Hematopoietic multipotent progenitor cell treated with erythropoietin and hydrocortisone succinate and interleukin-3 and kit ligand, for 4 days (in vitro differentiated cells): Measurements from ENCODE around the gene HOMER2.
A peak's percentile ranks its signal among the peaks of the same experiment; 100 is the strongest.
"Not testable (repeated sequence)": the region's sequence is repeated elsewhere in the genome, so short reads cannot be mapped to it uniquely, and the experiment has no call there.

Source experiments
- DNase-seq: peaks from one replicate; pipeline ENCODE4 v3.0.0-alpha.2; 2015

Gene HOMER2

DNA sequence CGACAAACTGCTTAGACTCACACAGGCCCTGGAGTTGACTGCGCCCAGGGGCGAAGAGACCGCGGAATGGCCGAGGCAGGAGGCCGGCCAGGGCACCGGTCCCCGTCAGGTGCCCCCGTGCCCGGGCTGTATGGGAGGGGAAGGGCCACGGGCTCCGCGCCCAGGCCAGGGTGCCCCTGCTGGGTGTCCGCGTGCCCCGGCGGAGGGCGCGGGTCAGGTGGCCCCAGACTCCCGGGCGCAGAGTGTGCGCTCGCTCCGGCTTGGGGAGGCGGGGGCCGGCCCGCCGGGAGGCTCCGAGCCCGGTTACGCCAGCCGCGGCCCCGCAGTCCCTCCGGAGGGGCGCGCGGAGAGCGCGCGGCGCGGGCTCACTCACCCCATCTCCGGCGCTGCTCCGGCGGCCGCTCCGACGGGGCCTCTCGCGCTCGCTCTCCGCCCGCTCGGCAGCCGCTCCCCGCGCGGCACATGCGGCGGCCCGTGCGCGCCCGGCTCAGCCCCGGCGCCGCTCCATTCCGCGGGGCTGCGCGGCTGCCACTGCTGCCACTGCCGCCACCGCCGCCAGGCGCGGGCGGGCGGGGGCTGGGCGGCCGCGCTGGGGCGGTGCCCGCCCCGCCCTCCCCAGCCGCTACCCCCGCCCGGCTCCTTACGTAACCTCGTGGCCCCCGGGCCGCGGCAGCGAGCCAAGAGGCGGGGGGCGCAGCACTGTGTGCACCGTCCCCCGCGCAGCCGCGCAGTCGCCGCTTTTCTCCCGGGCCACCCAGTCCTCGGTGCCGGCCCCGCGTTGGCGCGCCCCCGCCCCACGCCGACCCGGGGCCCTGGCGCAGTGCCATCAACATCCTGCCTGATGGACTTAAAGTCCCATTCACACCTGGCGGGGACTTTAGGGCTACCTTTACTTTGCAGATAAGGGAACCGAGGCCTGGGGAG is at the start of gene HOMER2:
Gene HOMER2, minus strand, starts transcription at position 563 of the 924 bp plus-strand sequence. Its CDS starts 185 bp downstream, at position 378.
- DNase-seq: peak; percentile 66

DNA sequence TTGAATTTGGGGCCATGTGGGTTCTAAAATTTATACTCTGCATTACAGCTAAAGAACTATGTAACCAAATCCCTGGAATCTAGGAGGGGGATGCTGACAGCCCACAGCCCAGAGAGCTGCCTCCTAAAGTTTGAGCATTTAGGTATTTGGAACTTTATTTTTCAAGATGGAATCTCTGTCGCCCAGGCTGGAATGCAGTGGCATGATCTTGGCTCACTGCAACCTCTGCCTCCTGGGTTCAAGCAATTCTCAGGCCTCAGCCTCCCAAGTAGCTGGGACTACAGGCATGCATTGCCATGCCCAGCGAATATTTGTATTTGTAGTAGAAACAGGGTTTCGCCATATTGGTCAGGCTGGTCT is 48.1 kb upstream of the HOMER2 start:
- DNase-seq: not testable (repeated sequence)

- peak; percentile 90 for DNase-seq
These were observed 47.6 kb upstream of the HOMER2 start for GRCh38 chr15:82999905-83000671.

DNA sequence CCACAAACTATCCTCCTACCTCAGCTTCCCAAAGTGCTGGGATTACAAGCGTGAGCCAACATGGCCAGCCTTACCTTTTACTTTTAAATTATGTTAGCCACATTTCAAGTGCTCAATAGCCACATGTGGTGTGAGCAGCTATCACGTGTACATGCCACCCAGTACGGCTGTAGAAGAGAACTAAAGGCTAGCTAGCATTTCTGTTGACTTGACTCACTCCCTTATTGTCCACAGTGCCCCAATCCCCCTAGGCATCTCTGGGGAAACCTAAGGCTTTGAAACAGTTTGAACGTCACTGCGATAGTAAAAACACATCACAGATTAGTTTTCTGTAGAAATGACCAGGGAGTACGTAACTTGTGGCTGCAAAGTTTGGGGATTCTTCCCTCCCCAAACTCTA is 46.9 kb upstream of the HOMER2 start:
- no peak for DNase-seq

DNA sequence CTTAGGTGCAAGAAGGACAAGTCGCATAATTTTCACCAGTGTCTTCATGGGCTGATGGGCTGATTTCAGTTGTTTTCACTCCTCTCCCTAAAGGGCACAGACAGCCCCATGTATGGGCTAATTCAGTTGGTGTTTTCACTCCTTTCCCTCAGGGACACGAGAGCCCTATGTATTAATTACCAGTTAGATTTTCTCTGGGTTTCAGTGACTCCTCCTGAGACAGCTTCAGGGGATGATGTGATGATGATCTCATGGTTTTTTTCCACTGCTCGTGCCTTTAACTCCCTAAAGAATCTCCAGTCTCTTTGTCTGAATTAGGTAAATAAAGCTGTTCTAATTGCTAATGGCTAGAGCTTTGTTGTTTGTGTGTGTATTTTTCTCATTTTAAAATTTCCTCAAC is 43.4 kb upstream of the HOMER2 start:
- no peak for DNase-seq

DNA sequence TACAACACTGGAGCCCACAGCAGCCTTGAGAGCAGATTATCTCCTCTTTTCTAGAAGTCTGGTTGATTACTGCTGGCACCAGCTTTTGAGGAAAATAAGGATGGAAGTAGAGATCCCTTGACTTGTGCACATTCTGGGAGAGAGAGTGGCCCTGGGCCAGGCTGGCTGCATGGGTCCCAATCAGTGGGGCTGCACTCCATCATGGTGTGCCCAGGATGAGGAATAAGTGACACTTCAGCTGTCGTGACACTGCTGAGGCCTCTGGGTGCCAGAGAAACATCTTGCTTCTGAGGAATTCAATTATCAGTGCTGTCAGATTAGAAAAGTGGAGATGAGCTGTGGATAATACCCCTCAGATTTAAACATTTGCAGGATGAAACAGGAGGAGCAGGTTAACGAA is 42.6 kb upstream of the HOMER2 start:
- no peak for DNase-seq

- DNase-seq: no peak
These were observed 40.6 kb upstream of the HOMER2 start for GRCh38 chr15:82993144-82993543.

DNA sequence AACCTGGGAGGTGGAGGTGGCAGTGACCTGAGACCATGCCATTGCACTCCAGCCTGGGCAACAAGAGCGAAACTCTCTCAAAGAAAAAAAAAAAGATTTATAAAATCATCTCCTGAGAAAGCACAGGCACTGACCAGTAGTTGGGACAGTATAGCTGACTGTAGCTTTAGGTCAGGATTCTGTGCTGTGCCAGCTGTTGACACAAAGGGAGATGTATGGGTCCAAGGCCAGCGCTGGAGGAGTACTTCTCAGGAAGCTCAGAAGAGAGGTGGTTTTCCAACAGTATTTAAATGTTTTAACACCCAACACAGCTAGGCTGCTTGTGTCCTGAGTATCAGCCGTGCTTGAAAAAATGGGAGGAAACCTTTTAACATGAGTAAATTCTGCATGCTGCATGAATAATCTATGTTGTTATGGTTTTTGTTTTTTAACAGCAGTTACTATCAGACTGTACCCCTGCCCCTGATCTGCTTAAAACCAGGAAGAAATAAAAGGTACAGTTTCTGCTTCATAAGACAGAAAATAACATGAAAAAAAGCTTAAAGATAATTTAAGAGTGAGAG is 40.0 kb upstream of the HOMER2 start:
- no peak for DNase-seq

GRCh38 chr15:82986442-82986780 is 33.9 kb upstream of the HOMER2 start:
- peak; percentile 60 for DNase-seq

DNA sequence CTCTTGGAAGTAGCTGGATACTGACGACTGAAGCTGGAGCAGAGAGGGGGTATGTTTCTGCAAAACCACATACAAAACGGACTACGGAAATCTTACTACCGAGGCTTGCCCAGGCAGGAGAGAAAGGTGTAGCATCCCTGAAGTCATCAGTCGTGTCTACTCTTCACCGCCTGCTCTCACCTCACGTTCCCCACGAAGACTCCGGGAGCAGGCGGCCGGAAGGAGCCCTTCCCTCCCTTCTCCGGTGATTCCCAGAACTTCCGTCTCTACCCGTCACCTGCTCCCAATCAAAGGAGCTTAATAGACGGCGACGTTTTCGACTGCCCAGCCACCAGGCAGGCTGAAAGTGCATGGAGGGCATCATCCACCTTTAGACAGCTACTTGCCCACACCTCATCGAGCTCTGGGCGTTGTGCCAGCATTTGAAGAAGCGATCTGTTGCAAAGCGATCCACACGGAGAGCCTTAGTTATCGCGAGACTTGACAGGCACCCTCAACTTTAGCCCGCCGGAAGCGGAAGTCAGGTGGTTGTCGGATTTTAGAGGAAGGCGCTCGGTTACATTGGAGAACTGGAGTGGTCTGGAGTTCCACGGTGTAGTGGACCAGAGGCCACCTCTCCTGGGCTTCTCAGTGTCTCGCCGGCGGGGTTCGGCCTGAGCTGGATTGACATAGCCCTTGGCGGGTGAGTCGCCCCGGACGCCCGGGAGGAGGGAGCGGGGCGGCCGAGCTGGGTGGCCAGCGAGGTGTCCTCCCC is 33.3 kb upstream of the HOMER2 start, which contains the start of gene RAMAC:
Gene RAMAC, plus strand, starts transcription at position 523 of the 754 bp plus-strand sequence. CDS start 2,809 bp downstream, outside the sequence.
- peak; percentile 99 for DNase-seq

DNA sequence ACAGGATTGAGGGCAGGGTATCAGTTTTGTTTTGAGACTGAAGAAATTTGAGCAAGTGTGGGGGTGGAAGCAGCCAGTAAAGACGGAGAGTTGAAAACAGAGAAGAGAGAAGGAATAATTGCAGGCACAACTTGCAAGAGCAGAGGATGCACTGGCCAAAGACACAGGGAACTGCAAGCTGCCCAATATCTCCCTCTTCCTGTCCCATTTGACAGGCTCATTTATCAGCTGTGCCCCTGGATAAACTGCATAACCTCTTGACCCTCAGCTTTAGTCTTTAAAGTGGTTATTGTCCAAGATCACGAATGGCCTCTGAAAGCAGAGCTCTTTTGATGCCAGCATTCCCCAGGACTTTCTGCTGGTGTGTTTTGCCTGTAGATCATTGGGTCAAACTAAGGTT is 28.5 kb upstream of the HOMER2 start:
- no peak for DNase-seq

DNA sequence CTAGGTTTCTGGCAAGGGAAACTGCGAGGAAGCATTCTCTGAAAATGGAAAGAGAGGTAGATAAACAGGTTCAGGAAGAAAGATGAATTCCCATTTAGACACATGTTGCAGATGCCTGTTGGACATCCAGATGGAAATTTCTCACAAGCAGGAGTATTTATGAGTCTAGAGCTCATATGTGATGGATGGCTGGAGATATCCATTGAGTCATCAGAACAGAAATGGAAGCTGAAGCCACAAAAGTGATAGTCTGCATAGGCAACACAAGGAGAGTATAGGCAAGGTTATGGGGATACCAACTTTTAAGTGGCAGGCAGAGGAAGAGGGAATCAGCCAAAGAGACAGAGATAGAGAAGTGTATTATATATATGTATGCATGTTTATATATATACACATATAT is 27.2 kb upstream of the HOMER2 start:
- DNase-seq: no peak

GRCh38 chr15:82978438-82978837 is 25.9 kb upstream of the HOMER2 start:
- DNase-seq: no peak

GRCh38 chr15:82977076-82977475 is 24.6 kb upstream of the HOMER2 start:
- DNase-seq: no peak

GRCh38 chr15:82972990-82973389 is 20.5 kb upstream of the HOMER2 start:
- peak; percentile 47 for DNase-seq

DNA sequence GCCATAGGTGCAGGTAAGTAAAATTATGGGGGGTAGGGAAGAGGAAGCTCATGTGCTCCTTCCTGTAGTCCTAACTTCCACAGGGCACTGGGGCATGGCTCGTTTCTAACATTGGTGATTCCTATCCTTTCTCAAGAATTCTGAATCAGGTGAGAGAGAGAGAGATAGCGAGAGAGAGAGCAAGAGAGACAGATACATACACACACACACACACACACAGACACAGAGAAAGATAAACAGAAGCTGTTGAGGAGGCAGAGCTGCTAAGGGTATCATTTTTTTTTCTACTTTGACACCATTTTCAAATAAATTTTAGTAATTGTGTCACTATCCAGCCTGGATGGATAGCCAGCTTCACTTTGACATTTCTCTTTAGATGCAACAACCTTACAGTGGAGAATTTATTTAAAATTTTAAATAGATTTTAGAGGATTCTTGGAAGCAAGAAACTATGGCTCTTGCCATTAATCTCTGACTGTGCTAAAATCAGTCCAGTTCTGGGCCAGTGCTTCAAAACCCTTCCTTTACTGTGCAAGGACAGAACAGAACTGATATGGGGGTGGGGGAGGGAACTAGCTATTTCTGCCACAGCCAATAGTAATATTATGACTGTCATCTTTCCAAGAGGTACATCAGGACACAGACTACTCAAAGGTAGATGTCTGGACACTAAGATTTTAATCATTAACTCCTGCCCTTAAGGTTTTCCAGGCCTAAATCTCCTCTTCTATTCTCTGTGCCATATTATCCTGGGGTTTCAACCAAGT is 18.9 kb upstream of the HOMER2 start:
- DNase-seq: no peak

DNA sequence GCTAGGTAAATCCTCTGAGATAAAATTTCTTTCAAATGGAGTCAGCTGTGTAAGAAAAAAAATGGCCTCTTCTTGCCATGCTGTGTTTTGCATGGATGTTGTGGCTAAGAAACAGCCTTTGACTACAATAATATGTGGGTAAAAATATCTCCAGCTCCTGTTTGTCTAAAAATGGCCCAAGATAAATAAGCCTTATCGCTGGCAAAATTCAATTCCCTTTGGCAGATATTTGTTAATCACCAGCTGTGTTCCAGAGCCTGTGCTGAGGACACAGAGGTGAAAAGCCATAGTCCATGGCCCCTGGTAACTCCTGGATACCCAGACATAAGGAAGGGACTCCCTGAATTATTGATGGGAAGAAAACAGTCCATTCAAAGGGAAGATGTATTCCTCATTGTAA is 18.2 kb upstream of the HOMER2 start:
- DNase-seq: no peak

DNA sequence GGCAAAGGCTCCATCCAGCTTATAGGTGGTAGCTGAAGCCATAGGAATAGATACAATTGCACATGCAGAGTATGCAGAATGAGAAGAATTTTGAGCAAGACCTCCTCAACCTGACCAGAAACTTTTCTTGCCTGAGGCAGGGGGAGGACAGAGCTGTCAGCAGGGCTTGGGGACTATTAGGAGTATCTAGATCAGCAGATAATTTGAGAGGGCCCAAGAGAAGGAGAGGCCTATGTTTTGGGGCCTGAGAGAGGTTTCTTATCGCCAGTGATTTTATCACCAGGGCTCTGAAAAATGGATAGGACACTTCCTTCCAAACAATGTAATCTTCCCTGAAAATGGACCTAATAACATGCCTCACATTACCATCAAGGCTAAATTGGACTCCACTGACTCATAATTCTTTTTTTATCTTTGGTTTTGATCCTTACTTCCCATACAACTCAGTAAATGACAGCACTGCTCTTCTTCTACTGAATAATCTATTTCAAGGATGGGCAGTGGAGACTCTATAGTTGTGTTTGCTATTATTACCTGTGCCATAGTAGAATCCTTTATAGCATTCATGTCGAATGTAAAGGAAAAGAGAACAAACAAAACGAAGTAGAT is 17.7 kb upstream of the HOMER2 start:
- no peak for DNase-seq

DNA sequence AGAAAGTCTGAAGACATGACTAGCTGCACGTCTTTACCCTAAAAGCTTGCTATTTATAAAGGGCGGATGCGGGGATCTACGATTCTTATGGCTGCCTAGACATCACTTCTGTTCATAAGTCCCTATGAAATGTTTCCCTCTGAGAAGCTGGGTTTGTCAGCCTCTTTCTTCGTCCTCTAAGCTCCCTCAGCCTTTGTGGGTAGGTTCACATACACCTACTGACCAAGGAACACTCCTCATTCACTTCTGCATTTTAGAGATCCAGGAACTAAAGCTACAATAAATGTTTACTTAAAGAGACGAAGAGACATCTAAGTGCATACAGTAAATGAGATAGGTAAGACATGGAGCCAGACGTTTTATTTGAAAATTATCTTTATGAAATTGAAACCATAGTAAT is 16.8 kb upstream of the HOMER2 start:
- no peak for DNase-seq

DNA sequence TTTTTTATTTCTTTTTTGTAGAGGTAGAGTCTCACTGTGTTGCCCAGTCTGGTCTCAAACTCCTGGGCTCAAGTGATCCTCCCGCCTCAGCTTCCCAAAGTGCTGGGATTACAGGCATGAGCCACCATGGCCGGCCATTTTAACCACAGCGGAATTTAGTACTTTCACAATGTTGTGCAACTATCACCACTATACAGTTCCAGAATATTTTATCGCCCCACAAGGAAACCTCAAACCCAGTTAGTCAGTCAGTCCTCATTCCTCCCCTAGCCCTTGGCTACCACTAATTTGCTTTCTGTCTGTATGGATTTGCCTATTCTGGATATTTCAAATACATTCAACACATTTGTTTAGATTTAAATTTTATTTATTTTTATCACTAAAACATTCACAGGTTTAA is 15.5 kb upstream of the HOMER2 start:
- DNase-seq: peak; percentile 60

DNA sequence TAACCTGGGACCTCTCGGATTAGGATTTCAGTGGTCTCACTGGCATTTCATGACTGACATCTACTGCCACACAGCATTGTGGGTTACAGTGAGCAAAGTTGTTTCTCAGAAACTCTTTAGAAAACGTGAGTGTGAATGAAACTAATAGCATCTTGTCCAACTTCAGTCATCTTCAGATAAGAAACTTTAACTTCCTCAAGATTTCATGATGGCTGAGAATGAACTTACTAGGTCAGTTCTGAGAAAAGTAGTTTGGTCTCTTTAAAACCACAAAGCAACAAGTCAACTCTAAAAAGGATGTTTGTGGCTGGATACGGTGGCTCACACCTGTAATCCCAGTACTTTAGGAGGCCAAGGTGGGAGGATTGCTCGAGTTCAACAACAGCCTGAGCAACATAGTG is 14.2 kb upstream of the HOMER2 start:
- peak; percentile 58 for DNase-seq

GRCh38 chr15:82964890-82965289 is 12.4 kb upstream of the HOMER2 start:
- no peak for DNase-seq
